Globus pallidus (tissue), 1 donor: ENCODE measurements around the gene KDM3A.
"Not testable (repeated sequence)": the region's sequence is repeated elsewhere in the genome, so short reads cannot be mapped to it uniquely, and the experiment has no call there.

Experiments used
- DNase-seq: peaks from one replicate; pipeline ENCODE4 v3.0.0-alpha.2; 2015; ENCODE audit warnings: low spot score

The KDM3A gene

GRCh38 chr2:86480105-86480504 lies 38.9 kb downstream of the KDM3A start:
- peak; percentile 58 for DNase-seq

GRCh38 chr2:86482034-86482433 lies 40.9 kb downstream of the KDM3A start:
- DNase-seq = no peak

- no peak for DNase-seq
Observed at GRCh38 chr2:86484385-86484784, 43.2 kb downstream of the KDM3A start.

GRCh38 chr2:86485103-86485502 lies 43.9 kb downstream of the KDM3A start:
- no peak for DNase-seq

- no peak for DNase-seq
Observed at GRCh38 chr2:86485802-86486201, 44.6 kb downstream of the KDM3A start.

- DNase-seq = no peak
Observed at GRCh38 chr2:86487062-86487461, 45.9 kb downstream of the KDM3A start.

GRCh38 chr2:86488561-86489250 lies 47.5 kb downstream of the KDM3A start:
- no peak for DNase-seq

GRCh38 chr2:86489542-86489941 lies 48.4 kb downstream of the KDM3A start:
- DNase-seq = no peak

- no peak for DNase-seq
Observed at GRCh38 chr2:86490245-86490644, 49.1 kb downstream of the KDM3A start.

- no peak for DNase-seq
Observed at GRCh38 chr2:86491088-86491487, 49.9 kb downstream of the KDM3A start.

GRCh38 chr2:86492048-86492453 lies 50.9 kb downstream of the KDM3A start:
- no peak for DNase-seq

- not testable (repeated sequence) for DNase-seq
Observed at GRCh38 chr2:86496391-86496790, 55.2 kb downstream of the KDM3A start.

GRCh38 chr2:86498468-86499260 lies 57.5 kb downstream of the KDM3A start:
- DNase-seq = no peak

- DNase-seq = no peak
Observed at GRCh38 chr2:86499326-86499725, 58.2 kb downstream of the KDM3A start.

- no peak for DNase-seq
Observed at GRCh38 chr2:86500325-86501083, 59.3 kb downstream of the KDM3A start.

GRCh38 chr2:86507600-86507999 lies 66.4 kb downstream of the KDM3A start:
- DNase-seq = no peak

- DNase-seq = no peak
Observed at GRCh38 chr2:86510436-86510933, 69.3 kb downstream of the KDM3A start.

GRCh38 chr2:86512034-86512433 lies 70.9 kb downstream of the KDM3A start:
- DNase-seq = no peak

- DNase-seq = no peak
Observed at GRCh38 chr2:86512892-86513291, 71.7 kb downstream of the KDM3A start.

- DNase-seq = no peak
Observed at GRCh38 chr2:86513948-86514660, 72.9 kb downstream of the KDM3A start.

- peak; percentile 56 for DNase-seq
Observed at GRCh38 chr2:86518481-86518880, 77.3 kb downstream of the KDM3A start.

GRCh38 chr2:86519349-86519748 lies 78.2 kb downstream of the KDM3A start:
- DNase-seq = no peak
